Smooth muscle cell of the pulmonary artery (primary cell): ENCODE measurements around the gene ATP5F1C. TPM values are rescaled to one million over a fixed set of nuclear protein-coding genes. Genes with fewer than 3 reads are reported as not detected.

Experiments
- total RNA-seq: library from RNA; depleted of rRNA; stranded (reverse); fragments of >200 nt; gene quantifications from 2 replicates; pipeline ENCODE4 v1.2.3, GENCODE V29; 2014

The ATP5F1C gene
- 117 and 155 TPM in 2 replicates for total RNA-seq

DNA sequence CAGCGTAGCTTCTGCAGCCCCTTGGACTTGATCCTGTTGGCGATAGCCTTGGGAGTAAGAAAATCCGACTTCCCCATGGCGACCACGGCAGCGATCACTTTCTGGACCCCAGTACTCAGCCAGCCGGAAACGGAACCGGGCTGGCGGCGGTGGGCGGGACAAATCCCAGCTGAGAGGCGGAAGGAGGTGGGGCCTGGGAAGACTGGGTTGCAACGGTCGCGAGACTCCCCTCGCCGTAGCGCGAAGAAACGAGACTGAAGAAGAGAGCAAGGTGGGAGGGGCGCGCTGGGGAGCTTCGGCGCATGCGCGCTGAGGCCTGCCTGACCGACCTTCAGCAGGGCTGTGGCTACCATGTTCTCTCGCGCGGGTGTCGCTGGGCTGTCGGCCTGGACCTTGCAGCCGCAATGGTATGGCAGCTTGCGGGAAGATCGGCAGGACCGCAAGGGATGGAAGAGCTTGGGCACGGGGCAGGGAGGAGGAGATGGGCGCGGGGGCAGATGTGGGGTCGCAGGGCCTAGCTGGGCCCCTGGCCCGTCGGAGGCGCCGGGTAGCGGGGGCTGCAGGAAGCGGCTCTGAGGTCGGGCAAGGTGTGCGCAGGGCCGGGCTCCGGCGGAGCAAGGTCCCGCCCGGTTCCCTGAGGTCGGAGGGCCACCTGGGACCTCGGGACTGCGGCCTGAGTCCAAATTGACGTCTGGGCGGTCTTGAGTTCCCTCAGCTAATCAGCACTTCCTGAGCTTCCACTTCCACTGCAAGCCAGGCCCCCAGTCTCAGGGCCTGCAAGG, at the start of gene ATP5F1C, which contains the start of gene KIN:
TSS of gene ATP5F1C (plus strand) at position 321 of the 782 bp plus-strand sequence. CDS start at position 352, 31 bp downstream.
TSS of gene KIN (minus strand) at position 137 of the 782 bp plus-strand sequence. CDS start at position 77, 60 bp downstream.

DNA sequence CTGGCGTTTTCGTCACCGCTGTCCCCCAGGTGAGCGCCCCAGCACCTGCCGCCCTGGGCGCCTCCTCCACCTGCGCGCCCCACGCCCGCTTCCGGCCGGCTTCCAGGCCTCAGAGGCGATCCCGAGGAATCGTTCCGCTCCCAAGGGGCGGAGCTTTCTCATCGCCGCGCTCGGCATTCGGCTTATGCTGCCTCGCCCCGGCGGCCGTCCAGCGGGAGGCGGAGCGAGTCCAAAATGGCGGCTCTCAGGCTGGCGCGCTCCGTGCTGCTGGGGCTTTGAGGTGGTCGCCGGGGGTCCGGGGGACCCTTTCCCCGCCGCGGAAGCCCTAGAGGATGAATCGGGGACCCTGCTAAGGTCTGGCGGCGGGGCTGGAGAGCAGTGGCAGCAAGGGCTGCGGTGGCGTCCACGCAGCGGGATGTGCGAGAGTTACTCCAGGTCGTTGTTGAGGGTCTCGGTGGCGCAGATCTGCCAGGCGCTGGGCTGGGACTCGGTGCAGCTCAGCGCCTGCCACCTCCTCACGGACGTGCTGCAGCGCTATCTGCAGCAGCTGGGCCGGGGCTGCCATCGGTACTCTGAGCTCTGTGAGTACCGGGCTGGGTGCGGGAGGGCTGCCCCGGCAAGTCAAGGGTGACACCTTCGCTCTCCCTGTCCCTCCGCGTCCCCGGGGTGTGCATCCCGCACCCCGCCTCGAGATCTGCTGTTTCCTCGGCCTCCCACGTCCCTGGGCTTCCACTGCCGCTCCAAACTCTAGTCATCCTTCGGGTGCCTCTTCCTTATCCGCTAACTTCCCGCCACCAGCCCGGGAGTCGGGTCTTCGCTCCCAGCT, 30.5 kb downstream of the ATP5F1C start, which contains the start of gene TAF3:
TSS of gene TAF3 (plus strand) at position 211 of the 826 bp plus-strand sequence. CDS start at position 416, 205 bp downstream.

Other genes with a start within 250 kb of the ATP5F1C start
- 3.6 and 24.9 TPM in 2 replicates for gene ITIH5, start 121.2 kb upstream of the ATP5F1C start, total RNA-seq
- gene ITIH2, start 84.9 kb upstream of the ATP5F1C start, total RNA-seq = not detected in 2 replicates
- gene KIN, start 184 bp upstream of the ATP5F1C start, total RNA-seq = 3.7 and 4.1 TPM in 2 replicates
- 1.9 and 2.0 TPM in 2 replicates for gene TAF3, start 30.3 kb downstream of the ATP5F1C start, total RNA-seq